Measurements from ENCODE around the gene FAM184A. TPM values are rescaled to one million over a fixed set of nuclear protein-coding genes. Genes with fewer than 3 reads are reported as not detected.

FAM184A gene
- total and polyA plus RNA-seq, 2 donors (not counting 3 experiments of a cell fraction or from before 2014, with no cell fraction given) = 0.04 to 0.84 TPM

DNA sequence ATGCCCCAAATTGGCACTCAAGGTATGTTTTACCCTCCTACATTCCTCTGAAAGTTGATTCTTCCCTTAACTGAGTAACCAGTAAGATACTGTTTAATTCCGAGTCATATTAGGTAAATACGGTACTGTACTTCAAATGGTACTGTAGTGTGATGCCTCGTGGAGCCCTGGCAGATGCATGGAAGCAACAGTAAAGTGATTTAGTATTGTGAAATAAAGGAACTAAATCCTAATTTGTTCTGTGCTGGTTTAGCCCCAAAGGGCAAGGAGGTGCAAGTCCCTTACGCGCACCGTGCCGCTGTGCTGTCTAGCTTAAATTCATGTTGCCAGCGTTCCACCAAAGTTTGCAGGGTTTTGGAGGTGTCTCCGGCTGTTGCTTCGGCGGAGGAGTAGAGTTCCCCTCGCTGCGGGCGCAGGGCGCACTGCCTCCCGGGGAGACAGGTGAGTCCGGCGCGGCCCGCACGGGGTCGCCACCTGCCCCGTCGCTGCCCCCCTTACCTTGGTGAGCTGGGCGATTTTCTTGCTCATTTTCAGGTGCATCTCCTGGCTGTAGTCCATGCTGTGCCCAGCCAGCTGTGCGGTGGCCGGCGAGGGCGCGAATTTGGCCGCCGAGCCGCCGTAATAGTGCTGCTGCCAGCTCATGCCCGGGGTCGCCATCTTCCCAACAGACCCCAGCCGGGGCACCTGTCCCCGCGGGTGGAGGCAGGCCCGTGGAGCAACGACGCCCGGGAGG lies 655 bp downstream of the FAM184A start:
- Histone ChIP-seq H3K27me3 (ENCODE audit: control insufficient read depth in 2 of 2, insufficient read depth in 2 of 2, low read length in 2 of 2) (peaks cover 16 to 26% of the 10 kb centered on the region in 2 experiments), H3K4me2 (ENCODE audit: insufficient read depth, low read length) (peak overlapping the region; percentile 93), H3K4me3 (replicated peaks in 1 of 3; ENCODE audit: insufficient read depth in 1 of 3, low read depth in 1 of 3, low read length in 3 of 3) (peak overlapping the region in 2 of 3 experiments; percentile 48 to 49), H3K79me2 (ENCODE audit: control insufficient read depth, insufficient read depth, low read length) (no peaks in the 10 kb centered on the region), H3K4me1 (ENCODE audit: control insufficient read depth, extremely low read depth, insufficient read depth, low read length) (peaks cover 21% of the 10 kb centered on the region), H3K27ac (ENCODE audit: insufficient read depth, low read depth, low read length) (no peak overlapping the region), H3K9me3 (replicated peaks; ENCODE audit: control insufficient read depth, insufficient read depth, low read length) (no peaks in the 10 kb centered on the region), H4K20me1 (replicated peaks; ENCODE audit: control insufficient read depth, extremely low read depth, insufficient read depth, low read length) (no peaks in the 10 kb centered on the region), H2AFZ (ENCODE audit: low read depth, low read length) (peak overlapping the region; percentile 98), H3K36me3 (ENCODE audit: control insufficient read depth in 2 of 2, extremely low read depth in 1 of 2, insufficient read depth in 2 of 2, low read length in 2 of 2) (no peaks in the 10 kb centered on the region), H3K9ac (replicated peaks; ENCODE audit: extremely low read depth, insufficient read depth, low read length) (peak overlapping the region; percentile 65), H3K9me1 (replicated peaks; ENCODE audit: control insufficient read depth, extremely low read depth, insufficient read depth, low read length) (no peaks in the 10 kb centered on the region)
- no peak for DNase-seq (ENCODE audit: low read depth, low spot score)
- TF ChIP-seq MYC (IDR thresholded peaks at IDR 0.05; ENCODE audit: low read depth, low read length) (no peak), FOS (IDR thresholded peaks at IDR 0.05; ENCODE audit: borderline replicate concordance, insufficient read depth, low read length) (no peak)
- BruUV-seq (replicated peaks) = no TSS peak
- POLR2A ChIA-PET = no interaction called here
- CTCF ChIA-PET = interaction anchor here (0.8 to 1.3 kb wide), 4 partner anchors 33 to 114 kb away, joined by 3 to 5 read pairs (median 4); no protein-coding TSS in a partner anchor
- intact Hi-C loops (cut with micrococcal nuclease) (loop anchor here (2.0 kb wide), 1 partner anchor 33 kb away; no protein-coding TSS in a partner anchor), dilution Hi-C loops (cut with MboI; ENCODE audit: extremely low pct_ligation_motif_present, low sequenced_read_pairs) (no loop called here)
- no peak for FAIRE-seq

DNA sequence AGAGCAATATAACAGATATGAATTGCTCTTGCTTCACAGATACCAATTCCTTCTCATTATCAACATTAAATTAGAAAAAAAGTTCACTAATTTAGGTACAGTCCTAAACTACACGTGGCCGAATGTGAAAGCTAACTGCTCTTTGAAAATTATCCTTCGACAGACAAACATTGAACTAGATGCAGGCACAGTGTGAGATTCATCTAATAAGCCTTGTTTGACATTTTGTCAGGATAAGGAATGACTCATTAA lies 1.1 kb downstream of the FAM184A start:
- Histone ChIP-seq H3K79me2 (ENCODE audit: control insufficient read depth, insufficient read depth, low read length) (no peaks in the 10 kb centered on the region), H3K4me1 (ENCODE audit: control insufficient read depth, extremely low read depth, insufficient read depth, low read length) (peaks cover 21% of the 10 kb centered on the region), H3K4me3 (replicated peaks in 1 of 3; ENCODE audit: insufficient read depth in 1 of 3, low read depth in 1 of 3, low read length in 3 of 3) (no peak overlapping the region), H3K9me1 (replicated peaks; ENCODE audit: control insufficient read depth, extremely low read depth, insufficient read depth, low read length) (no peaks in the 10 kb centered on the region), H3K27me3 (ENCODE audit: control insufficient read depth in 2 of 2, insufficient read depth in 2 of 2, low read length in 2 of 2) (peaks cover 16 to 26% of the 10 kb centered on the region in 2 experiments), H4K20me1 (replicated peaks; ENCODE audit: control insufficient read depth, extremely low read depth, insufficient read depth, low read length) (no peaks in the 10 kb centered on the region), H3K4me2 (ENCODE audit: insufficient read depth, low read length) (no peak overlapping the region), H3K36me3 (ENCODE audit: control insufficient read depth in 2 of 2, extremely low read depth in 1 of 2, insufficient read depth in 2 of 2, low read length in 2 of 2) (no peaks in the 10 kb centered on the region), H3K9me3 (replicated peaks; ENCODE audit: control insufficient read depth, insufficient read depth, low read length) (no peaks in the 10 kb centered on the region), H2AFZ (ENCODE audit: low read depth, low read length) (no peak overlapping the region), H3K27ac (ENCODE audit: insufficient read depth, low read depth, low read length) (no peak overlapping the region), H3K9ac (replicated peaks; ENCODE audit: extremely low read depth, insufficient read depth, low read length) (no peak overlapping the region)
- dilution Hi-C loops (cut with MboI; ENCODE audit: extremely low pct_ligation_motif_present, low sequenced_read_pairs) (no loop called here), intact Hi-C loops (cut with micrococcal nuclease) (no loop called here)
- no peak for FAIRE-seq
- ChIA-PET CTCF (interaction anchor here (0.8 to 1.0 kb wide), 2 partner anchors 33 to 52 kb away, joined by 3 to 4 read pairs; no protein-coding TSS in a partner anchor), POLR2A (no interaction called here)
- no peak for TF ChIP-seq MYC (IDR thresholded peaks at IDR 0.05; ENCODE audit: low read depth, low read length)
- no peak for TF ChIP-seq GATA2 (IDR thresholded peaks at IDR 0.05; ENCODE audit: insufficient read depth, insufficient read length, low read depth, low read length)
- TF ChIP-seq POLR2A (IDR thresholded peaks at IDR 0.05; ENCODE audit: low read depth, low read length) = no peak
- no peak for TF ChIP-seq POLR2AphosphoS5 (IDR thresholded peaks at IDR 0.05; ENCODE audit: insufficient read depth, low read depth, low read length)
- no peak for TF ChIP-seq EZH2 (IDR thresholded peaks at IDR 0.05; ENCODE audit: borderline replicate concordance, low read depth, low read length, severe bottlenecking)
- no peak for TF ChIP-seq FOS (IDR thresholded peaks at IDR 0.05; ENCODE audit: borderline replicate concordance, insufficient read depth, low read length)
- DNase-seq (ENCODE audit: low read depth, low spot score) = no peak
- TSS peak; percentile 14 for BruUV-seq (replicated peaks)

Measured in endothelial cell of umbilical vein (primary cell).